ENCODE measurements around the gene HCN2.

HCN2 gene

DNA sequence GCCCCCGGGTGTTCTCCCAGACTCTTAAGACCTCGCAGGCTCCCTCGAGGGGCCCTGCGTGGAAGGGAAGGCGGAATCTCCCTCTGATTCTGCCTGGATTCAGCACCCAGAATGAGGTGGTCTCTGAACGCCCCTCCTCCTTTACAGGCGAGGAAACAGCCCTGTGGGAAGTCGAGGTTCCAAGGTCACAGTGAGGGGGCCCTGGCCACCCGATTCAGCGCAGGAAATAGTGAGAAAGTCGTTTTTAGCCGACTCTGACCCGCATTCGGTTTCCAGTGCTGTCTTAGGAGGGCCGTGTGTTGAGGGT lies 16.2 kb upstream of the HCN2 start:
- Histone ChIP-seq H3K27ac (ENCODE audit: low read depth, low read length) (no peak overlapping the region), H3K79me2 (ENCODE audit: insufficient read depth, low read length) (peaks cover 57% of the 10 kb centered on the region), H3K36me3 (ENCODE audit: low read length) (no peaks in the 10 kb centered on the region), H3K9ac (ENCODE audit: low read length) (peak overlapping the region; percentile 80), H3K27me3 (ENCODE audit: low read length) (no peaks in the 10 kb centered on the region), H4K20me1 (ENCODE audit: low read depth, low read length) (no peaks in the 10 kb centered on the region), H3F3A (ENCODE audit: insufficient read depth) (peaks cover 14% of the 10 kb centered on the region), H3K4me3 (ENCODE audit: insufficient read depth, low read length, poor library complexity, severe bottlenecking) (peak overlapping the region; percentile 70), H2AFZ (ENCODE audit: low read depth, low read length, severe bottlenecking) (no peak overlapping the region), H3K4me2 (ENCODE audit: low read depth, low read length, poor library complexity, severe bottlenecking) (peak overlapping the region; percentile 53), H3K9me3 (ENCODE audit: insufficient read depth, low read length) (no peaks in the 10 kb centered on the region), H3K9me2 (replicated peaks; ENCODE audit: insufficient read depth, low read length) (no peaks in the 10 kb centered on the region)
- TF ChIP-seq, protein P1, sequence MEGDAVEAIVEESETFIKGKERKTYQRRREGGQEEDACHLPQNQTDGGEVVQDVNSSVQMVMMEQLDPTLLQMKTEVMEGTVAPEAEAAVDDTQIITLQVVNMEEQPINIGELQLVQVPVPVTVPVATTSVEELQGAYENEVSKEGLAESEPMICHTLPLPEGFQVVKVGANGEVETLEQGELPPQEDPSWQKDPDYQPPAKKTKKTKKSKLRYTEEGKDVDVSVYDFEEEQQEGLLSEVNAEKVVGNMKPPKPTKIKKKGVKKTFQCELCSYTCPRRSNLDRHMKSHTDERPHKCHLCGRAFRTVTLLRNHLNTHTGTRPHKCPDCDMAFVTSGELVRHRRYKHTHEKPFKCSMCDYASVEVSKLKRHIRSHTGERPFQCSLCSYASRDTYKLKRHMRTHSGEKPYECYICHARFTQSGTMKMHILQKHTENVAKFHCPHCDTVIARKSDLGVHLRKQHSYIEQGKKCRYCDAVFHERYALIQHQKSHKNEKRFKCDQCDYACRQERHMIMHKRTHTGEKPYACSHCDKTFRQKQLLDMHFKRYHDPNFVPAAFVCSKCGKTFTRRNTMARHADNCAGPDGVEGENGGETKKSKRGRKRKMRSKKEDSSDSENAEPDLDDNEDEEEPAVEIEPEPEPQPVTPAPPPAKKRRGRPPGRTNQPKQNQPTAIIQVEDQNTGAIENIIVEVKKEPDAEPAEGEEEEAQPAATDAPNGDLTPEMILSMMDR (IDR thresholded peaks at IDR 0.05; ENCODE audit: insufficient read depth, low read length, poor library complexity, severe bottlenecking), result no peak
- no peak for TF ChIP-seq EZH2phosphoT487 (conservative IDR thresholded peaks at IDR 0.05; ENCODE audit: low read length)

DNA sequence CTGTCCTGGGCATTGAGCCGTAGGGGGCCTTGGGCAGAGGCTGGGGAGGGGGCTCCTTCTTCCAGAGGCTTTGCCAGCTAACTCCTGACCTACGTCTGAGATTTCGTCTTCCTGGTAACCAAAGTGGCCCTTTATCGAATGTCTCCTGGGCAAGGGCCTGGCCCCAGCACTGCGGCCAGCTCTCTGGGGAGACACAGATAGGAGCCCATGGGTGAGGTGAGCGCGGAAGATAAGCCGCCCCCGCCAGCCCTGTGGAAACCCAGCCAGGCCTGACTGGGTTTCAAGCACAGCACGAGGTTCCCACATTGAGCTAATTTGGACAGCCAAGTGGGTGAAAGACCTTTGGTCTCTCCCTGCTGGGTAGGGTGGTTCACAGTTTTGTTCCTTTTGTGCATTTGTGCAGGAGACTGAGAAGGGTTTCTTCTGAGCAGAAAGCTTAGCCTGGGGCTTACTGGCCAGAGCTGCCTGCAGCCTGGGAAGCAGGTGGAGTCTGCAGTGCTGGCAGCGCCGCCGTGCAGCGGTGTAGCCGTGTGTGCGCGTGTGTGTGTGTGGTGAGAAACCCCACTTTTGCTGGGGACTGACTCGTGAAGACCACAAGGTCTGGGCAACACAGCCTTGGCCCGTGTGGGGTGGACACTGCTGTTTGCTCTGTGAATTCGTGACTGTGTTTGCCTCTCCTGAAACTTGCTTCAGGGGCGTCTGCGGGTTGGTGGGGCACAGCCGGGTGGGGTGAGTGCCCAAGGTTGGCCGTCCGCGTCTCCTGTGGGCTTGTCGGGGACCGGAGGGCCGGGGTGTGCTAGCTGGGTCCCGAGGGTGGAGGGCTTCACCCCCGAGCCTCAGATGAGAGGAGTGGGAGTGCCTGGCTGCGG lies 14.8 kb upstream of the HCN2 start:
- H4K20me1 ChIP-seq (ENCODE audit: low read depth, low read length), result no peaks in the 10 kb centered on the region
- H3K9ac ChIP-seq (ENCODE audit: low read length), result peak overlapping the region; percentile 32
- H3K27me3 ChIP-seq (ENCODE audit: low read length), result no peaks in the 10 kb centered on the region
- no peak overlapping the region for H3K27ac ChIP-seq (ENCODE audit: low read depth, low read length)
- H3K9me3 ChIP-seq (ENCODE audit: insufficient read depth, low read length), result no peaks in the 10 kb centered on the region
- H3K9me2 ChIP-seq (replicated peaks; ENCODE audit: insufficient read depth, low read length), result no peaks in the 10 kb centered on the region
- H3K79me2 ChIP-seq (ENCODE audit: insufficient read depth, low read length), result peaks cover 66% of the 10 kb centered on the region
- peaks cover 14% of the 10 kb centered on the region for H3F3A ChIP-seq (ENCODE audit: insufficient read depth)
- TF ChIP-seq EZH2phosphoT487 (conservative IDR thresholded peaks at IDR 0.05; ENCODE audit: low read length), result no peak
- TF ChIP-seq, protein P1 (IDR thresholded peaks at IDR 0.05; ENCODE audit: insufficient read depth, low read length, poor library complexity, severe bottlenecking), result no peak
- H3K4me3 ChIP-seq (ENCODE audit: insufficient read depth, low read length, poor library complexity, severe bottlenecking), result peak overlapping the region; percentile 21
- peak overlapping the region; percentile 58 for H3K4me2 ChIP-seq (ENCODE audit: low read depth, low read length, poor library complexity, severe bottlenecking)
- no peak overlapping the region for H2AFZ ChIP-seq (ENCODE audit: low read depth, low read length, severe bottlenecking)
- no peaks in the 10 kb centered on the region for H3K36me3 ChIP-seq (ENCODE audit: low read length)

DNA sequence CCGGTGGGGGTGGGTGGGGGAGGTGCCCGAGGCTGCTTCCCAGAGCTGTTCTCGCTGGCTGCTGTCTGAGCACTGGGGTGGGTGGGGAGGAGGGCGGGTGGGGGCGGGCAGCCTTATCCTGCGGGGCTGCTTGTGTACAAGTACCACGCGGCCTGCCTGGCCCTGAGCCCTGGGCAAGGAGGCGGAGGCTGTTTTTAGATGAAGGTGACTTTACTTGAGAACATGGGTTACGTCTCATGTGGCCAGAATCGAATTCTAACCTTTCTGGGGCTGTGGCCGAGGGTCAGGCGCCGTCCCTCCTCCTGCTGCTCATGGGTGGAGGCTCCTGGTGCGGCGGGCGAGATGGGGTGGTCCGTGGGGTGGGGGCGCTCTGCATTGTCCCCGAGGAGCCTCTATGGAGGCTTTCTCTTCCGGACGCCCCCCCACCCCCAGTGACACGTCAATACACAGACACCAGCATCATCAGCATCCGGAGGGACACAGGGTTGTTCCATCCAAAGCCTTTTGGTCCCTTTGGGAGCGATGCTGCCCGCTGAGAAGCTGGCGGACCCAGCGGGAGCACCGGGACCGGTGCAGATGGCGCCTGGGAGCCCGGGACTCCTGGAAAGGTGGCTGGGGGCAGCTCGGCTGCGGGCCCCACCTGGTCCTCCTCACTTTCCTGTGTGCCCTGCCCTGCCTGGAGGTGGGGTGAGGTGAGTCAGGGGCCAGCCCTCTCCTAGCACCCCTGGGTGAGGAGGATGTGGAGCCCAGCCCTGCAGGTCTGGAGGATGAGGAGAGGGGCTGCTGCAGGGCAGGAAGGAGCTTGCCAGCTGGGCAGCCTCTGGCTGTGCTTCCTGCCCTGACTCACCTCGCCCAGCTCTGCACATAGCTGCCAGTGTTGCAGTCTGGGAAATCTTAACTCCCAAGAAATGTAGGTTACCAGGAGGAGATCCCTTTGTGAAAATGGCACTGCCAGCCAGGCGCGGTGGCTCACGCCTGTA lies 13.9 kb upstream of the HCN2 start:
- no peaks in the 10 kb centered on the region for H4K20me1 ChIP-seq (ENCODE audit: low read depth, low read length)
- no peaks in the 10 kb centered on the region for H3K9me3 ChIP-seq (ENCODE audit: insufficient read depth, low read length)
- no peak overlapping the region for H3K27ac ChIP-seq (ENCODE audit: low read depth, low read length)
- no peaks in the 10 kb centered on the region for H3K27me3 ChIP-seq (ENCODE audit: low read length)
- no peaks in the 10 kb centered on the region for H3K9me2 ChIP-seq (replicated peaks; ENCODE audit: insufficient read depth, low read length)
- no peaks in the 10 kb centered on the region for H3K36me3 ChIP-seq (ENCODE audit: low read length)
- peaks cover 13% of the 10 kb centered on the region for H3F3A ChIP-seq (ENCODE audit: insufficient read depth)
- H3K9ac ChIP-seq (ENCODE audit: low read length), result peak overlapping the region; percentile 32; the same call in 1 of the 2 replicates
- H3K4me3 ChIP-seq (ENCODE audit: insufficient read depth, low read length, poor library complexity, severe bottlenecking), result no peak overlapping the region
- no peak for TF ChIP-seq EZH2phosphoT487 (conservative IDR thresholded peaks at IDR 0.05; ENCODE audit: low read length)
- TF ChIP-seq, protein P1 (IDR thresholded peaks at IDR 0.05; ENCODE audit: insufficient read depth, low read length, poor library complexity, severe bottlenecking), result no peak
- peaks cover 66% of the 10 kb centered on the region for H3K79me2 ChIP-seq (ENCODE audit: insufficient read depth, low read length)
- peak overlapping the region; percentile 58 for H3K4me2 ChIP-seq (ENCODE audit: low read depth, low read length, poor library complexity, severe bottlenecking)
- H2AFZ ChIP-seq (ENCODE audit: low read depth, low read length, severe bottlenecking), result no peak overlapping the region
